Stomach (tissue), 9 donors: ENCODE data around the gene FBXO38. TPM values are rescaled to one million over a fixed set of nuclear protein-coding genes. Genes with fewer than 3 reads are reported as not detected.
A peak's percentile ranks its signal among the peaks of the same experiment; 100 is the strongest.

ENCODE experiments used
- DNase-seq, 2 donors: peaks; one replicate each; pipeline versions ENCODE4 v3.0.0 to v3.0.0-alpha.2; 2013 to 2019
- H3K27ac ChIP-seq, 5 donors: fragments of 200-600 bp in 4 of 5; sonication (generic) in 4 of 5; one replicate each; pipeline ENCODE4 v1.5.1; 2013 to 2019; ENCODE audit warnings: mild to moderate bottlenecking in 1 of 5, moderate library complexity in 1 of 5
- H3K27me3 ChIP-seq, 3 donors: fragments of 200-600 bp; sonication (generic); one replicate each; pipeline ENCODE4 v1.5.1; 2017 to 2019; ENCODE audit warnings: mixed run types in 1 of 3
- H3K36me3 ChIP-seq, 4 donors: fragments of 200-600 bp; sonication (generic); 1 replicate in 3 of 4; 2 replicates in 1 of 4; pipeline ENCODE4 v1.5.1; 2016 to 2019
- H3K4me1 ChIP-seq, 4 donors: fragments of 200-600 bp; sonication (generic); one replicate each; pipeline ENCODE4 v1.5.1; 2016 to 2019
- H3K4me3 ChIP-seq, 4 donors: fragments of 200-600 bp; sonication (generic) in 3 of 4; one replicate each; pipeline ENCODE4 v1.5.1; 2016 to 2019; ENCODE audit warnings: mild to moderate bottlenecking in 1 of 4
- H3K9me3 ChIP-seq, 4 donors: fragments of 200-600 bp; sonication (generic); one replicate each; pipeline ENCODE4 v1.5.1; 2016 to 2019
- EP300 ChIP-seq: sonication (generic); formaldehyde crosslinking; IDR thresholded peaks from one replicate; pipeline ENCODE4 v1.6.1; 2017; ENCODE audit warnings: antibody characterized with exemption
- POLR2A ChIP-seq, 4 donors: fragments of 450-650 bp; IDR thresholded peaks; one replicate each; pipeline ENCODE4 v1.6.1; 2016; ENCODE audit warnings: antibody characterized with exemption in 4 of 4, control low read depth in 2 of 4, mild to moderate bottlenecking in 1 of 4, moderate library complexity in 1 of 4
- POLR2AphosphoS5 ChIP-seq, 3 donors: sonication (generic); formaldehyde crosslinking; IDR thresholded peaks; one replicate each; pipeline ENCODE4 v1.6.1; 2016; ENCODE audit warnings: antibody characterized with exemption in 3 of 3
- WGBS, 5 donors: extraction: QIAGEN DNeasy Blood & Tissue Kit in 3 of 5; methylation state at CpG; one replicate each; pipeline versions ENCODE4 v1.1.5 to v1.1.7; 2013 to 2018; 5-methylcytosine and 5-hydroxymethylcytosine counted together
- intact Hi-C: fragments of 100-400 bp; cut with DNase I; formaldehyde crosslinking; loops from one replicate; pipeline ENCODE4 v1.15.1; 2023; ENCODE audit warnings: low total_unique reads
- polyA plus RNA-seq, 3 donors: library from polyadenylated mRNA; stranded (reverse); fragments of 200-250 nt; gene quantifications; one replicate each; pipeline ENCODE4 v1.2.3, GENCODE V29; 2013
- total RNA-seq, 5 donors: library from RNA; depleted of rRNA; stranded (reverse); fragments of >200 nt; gene quantifications; one replicate each; pipeline versions ENCODE4 v1.1.0 to v1.2.3, GENCODE V29; 2014 to 2016
- TF ChIP-seq, protein P1 (sequence below), 7 experiments: fragments of 450-650 bp in 4 of 7; fragments of 200-600 bp in 3 of 7; sonication (generic) in 3 of 7; IDR thresholded peaks; one replicate each; pipeline ENCODE4 v1.5.1; 2016 to 2019; ENCODE audit warnings: antibody characterized with exemption in 7 of 7, control low read depth in 2 of 7, mild to moderate bottlenecking in 1 of 7
- donor health status: healthy with polysubstance abuse.
- donor health status: Bipolar disorder and iron deficiency.
- donor health status: healthy.

FBXO38 gene
- total and polyA plus RNA-seq, 8 donors, result 10.7 to 119 (median 16.6) TPM

DNA sequence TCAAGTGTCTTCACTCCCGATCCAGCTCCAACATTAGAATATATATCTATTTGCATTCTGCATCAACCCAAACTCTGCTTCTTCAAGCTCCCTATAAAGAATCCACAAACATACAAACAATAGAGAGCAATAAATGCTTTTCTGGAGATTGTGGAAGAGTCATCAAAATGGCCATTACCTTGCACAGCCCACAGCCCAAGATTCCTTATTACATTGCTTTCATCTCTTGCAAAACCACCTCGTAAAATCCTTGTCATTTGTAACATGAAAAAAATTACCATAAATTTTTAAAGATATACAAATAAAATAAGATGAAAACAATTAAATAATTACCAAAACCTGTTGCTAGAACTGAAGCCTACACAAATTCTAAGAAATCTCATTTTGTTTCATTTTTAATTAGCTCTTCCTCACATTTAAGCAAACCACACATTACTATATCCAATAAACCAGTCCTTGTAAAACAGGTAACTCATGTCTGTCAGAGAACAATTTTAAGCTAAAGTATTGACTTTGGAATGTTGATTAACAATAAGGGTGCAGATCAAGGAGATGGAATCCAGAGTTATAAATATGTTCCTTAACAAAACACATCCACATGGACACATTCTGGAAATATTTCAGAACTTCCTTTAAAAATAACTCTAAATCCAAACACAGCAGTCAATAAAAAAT lies 41.2 kb upstream of the FBXO38 start:
- peak in 1 of 2 donors; percentile 10 for DNase-seq
- TF ChIP-seq, protein P1, sequence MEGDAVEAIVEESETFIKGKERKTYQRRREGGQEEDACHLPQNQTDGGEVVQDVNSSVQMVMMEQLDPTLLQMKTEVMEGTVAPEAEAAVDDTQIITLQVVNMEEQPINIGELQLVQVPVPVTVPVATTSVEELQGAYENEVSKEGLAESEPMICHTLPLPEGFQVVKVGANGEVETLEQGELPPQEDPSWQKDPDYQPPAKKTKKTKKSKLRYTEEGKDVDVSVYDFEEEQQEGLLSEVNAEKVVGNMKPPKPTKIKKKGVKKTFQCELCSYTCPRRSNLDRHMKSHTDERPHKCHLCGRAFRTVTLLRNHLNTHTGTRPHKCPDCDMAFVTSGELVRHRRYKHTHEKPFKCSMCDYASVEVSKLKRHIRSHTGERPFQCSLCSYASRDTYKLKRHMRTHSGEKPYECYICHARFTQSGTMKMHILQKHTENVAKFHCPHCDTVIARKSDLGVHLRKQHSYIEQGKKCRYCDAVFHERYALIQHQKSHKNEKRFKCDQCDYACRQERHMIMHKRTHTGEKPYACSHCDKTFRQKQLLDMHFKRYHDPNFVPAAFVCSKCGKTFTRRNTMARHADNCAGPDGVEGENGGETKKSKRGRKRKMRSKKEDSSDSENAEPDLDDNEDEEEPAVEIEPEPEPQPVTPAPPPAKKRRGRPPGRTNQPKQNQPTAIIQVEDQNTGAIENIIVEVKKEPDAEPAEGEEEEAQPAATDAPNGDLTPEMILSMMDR (IDR thresholded peaks at IDR 0.05), result no peak
- TF ChIP-seq POLR2AphosphoS5 (IDR thresholded peaks at IDR 0.05), result no peak
- no peak for TF ChIP-seq POLR2A (IDR thresholded peaks at IDR 0.05)
- TF ChIP-seq EP300, result no peak
- Histone ChIP-seq H3K27me3 (no peaks in the 10 kb centered on the region), H3K4me3 (no peak overlapping the region), H3K36me3 (no peaks in the 10 kb centered on the region), H3K9me3 (no peaks in the 10 kb centered on the region), H3K27ac (peak overlapping the region in 1 of 5 donors; percentile 58), H3K4me1 (no peaks in the 10 kb centered on the region)
- intact Hi-C loops, result no loop called here
- 89 to 98% (median 95%) methylated on average over 2 of the region's 2 CpGs for WGBS, 5 donors

DNA sequence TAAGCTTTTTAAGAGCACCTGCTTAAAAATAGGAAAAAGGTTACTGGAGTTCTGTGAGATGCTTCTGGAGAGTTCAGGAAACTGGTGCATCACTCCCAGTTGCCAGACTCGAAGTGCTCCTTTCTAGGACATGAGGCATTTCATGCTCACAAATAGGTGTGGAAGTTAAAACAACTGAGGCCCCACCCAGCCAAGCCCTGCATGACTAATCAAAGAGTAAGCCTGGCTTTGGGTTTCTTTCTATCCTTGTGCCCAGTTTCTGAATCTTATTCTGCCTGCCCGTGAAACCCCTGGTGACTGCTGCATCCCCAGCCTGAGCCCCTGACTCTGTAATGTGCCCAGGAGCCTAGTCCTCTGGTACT lies 40.7 kb upstream of the FBXO38 start:
- peak; percentile 53 to 57 for DNase-seq
- Histone ChIP-seq H3K27me3 (no peaks in the 10 kb centered on the region), H3K4me3 (no peak overlapping the region), H3K4me1 (no peaks in the 10 kb centered on the region), H3K9me3 (no peaks in the 10 kb centered on the region), H3K36me3 (no peaks in the 10 kb centered on the region), H3K27ac (peak overlapping the region in 3 of 5 donors; percentile 23 to 59 (median 58))
- 40 to 77% (median 53%) methylated on average over 2 of the region's 2 CpGs for WGBS, 5 donors
- intact Hi-C loops, result no loop called here
- TF ChIP-seq POLR2AphosphoS5 (IDR thresholded peaks at IDR 0.05) (no peak), POLR2A (IDR thresholded peaks at IDR 0.05) (no peak), EP300 (no peak)
- TF ChIP-seq, protein P1 (IDR thresholded peaks at IDR 0.05), result no peak

DNA sequence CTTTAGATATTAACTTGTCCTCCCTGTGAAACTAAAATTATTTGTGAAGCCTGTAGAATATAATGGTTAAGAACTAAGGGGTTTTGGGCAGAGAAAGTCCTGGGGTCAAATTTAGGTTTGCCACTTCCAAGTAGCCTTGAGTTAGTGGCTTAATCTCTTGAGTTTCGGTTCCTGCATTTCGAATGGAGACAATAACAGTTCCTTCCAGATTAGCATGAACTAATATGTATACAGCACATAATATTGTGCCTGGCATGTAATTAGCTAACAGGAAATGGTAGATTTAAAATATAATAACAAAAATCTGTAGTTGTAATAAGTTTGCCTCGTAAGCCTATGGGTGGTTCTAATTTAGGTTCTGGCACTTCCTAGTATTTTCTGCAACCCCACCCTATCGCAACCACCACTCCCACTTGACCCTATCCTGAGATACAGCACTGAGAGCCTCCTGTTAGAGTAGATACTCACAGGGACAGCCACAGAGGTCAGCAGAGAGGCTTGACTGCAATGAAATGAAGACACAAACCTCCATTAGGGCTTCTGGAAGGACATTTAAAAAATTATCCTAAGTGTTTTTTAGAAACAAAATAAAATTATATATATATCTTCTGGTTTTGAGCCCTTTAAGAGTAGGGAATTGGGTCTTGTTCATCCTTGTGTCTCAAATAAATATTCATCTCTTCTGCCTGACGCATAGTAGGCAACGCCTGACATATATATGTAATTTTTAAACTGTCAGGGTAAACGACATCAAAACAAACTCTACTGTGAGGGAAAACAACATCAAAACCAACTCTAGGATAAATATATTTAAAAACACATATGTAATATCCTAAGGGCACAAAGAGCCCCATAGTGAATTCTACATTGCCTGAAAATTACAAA lies 39.9 kb upstream of the FBXO38 start:
- TF ChIP-seq, protein P1 (IDR thresholded peaks at IDR 0.05), result no peak
- TF ChIP-seq POLR2AphosphoS5 (IDR thresholded peaks at IDR 0.05) (no peak), POLR2A (IDR thresholded peaks at IDR 0.05) (no peak), EP300 (no peak)
- no peaks in the 10 kb centered on the region for H3K36me3 ChIP-seq
- intact Hi-C loops, result no loop called here
- H3K4me3 ChIP-seq, result no peak overlapping the region
- H3K27me3 ChIP-seq, result no peaks in the 10 kb centered on the region
- H3K27ac ChIP-seq, result peak overlapping the region in 3 of 5 donors; percentile 23 to 59 (median 58)
- H3K9me3 ChIP-seq, result no peaks in the 10 kb centered on the region
- no peaks in the 10 kb centered on the region for H3K4me1 ChIP-seq
- no peak for DNase-seq
- WGBS, 5 donors, result 72 to 86% (median 85%) methylated on average over 7 of the region's 7 CpGs

DNA sequence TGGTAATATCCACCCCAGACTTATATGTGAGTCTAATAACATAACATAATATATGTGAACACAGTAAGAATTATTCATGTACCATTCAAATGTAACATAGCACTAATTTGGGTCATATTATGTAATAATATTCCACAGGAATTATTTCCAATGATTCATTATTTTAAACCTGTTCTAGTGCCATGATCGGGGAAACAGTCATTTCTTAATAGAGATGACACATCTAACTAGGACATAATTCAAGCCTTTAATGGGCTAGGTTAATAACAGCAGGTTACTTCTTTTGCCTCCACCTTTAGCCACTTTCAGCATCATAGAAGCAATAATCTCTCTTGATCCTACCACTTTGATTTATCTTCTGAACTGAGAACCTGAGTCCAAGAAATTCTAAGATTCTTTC lies 36.1 kb upstream of the FBXO38 start:
- intact Hi-C loops, result no loop called here
- 82 to 95% (median 90%) methylated on average over 1 of the region's 1 CpG for WGBS, 5 donors
- TF ChIP-seq POLR2AphosphoS5 (IDR thresholded peaks at IDR 0.05) (no peak), EP300 (no peak), POLR2A (IDR thresholded peaks at IDR 0.05) (no peak)
- TF ChIP-seq, protein P1 (IDR thresholded peaks at IDR 0.05), result no peak
- Histone ChIP-seq H3K27me3 (no peaks in the 10 kb centered on the region), H3K9me3 (peaks cover 0 to 4% (median 0%) of the 10 kb centered on the region in 4 donors), H3K27ac (no peak overlapping the region), H3K4me3 (no peak overlapping the region), H3K4me1 (no peaks in the 10 kb centered on the region), H3K36me3 (peaks cover 0 to 7% (median 0%) of the 10 kb centered on the region in 4 donors)
- DNase-seq, result no peak
